ENCODE measurements around the gene ANKRD65.

GRCh38 chr1:1419363-1419812 lies 1.7 kb downstream of the ANKRD65 start:
- TF ChIP-seq POLR2A (IDR thresholded peaks at IDR 0.05): no peak
- no peak for TF ChIP-seq CTCF (IDR thresholded peaks at IDR 0.05)

Data from body of pancreas (tissue), 4 donors.